Stimulated activated CD4-positive, alpha-beta T cell treated with anti-CD3 and anti-CD28 coated beads, Interleukin-1b, Interleukin-23, amount 100 ng/mL, for 48 hours (primary cell): ENCODE results near the gene TENM3.
"Not testable (repeated sequence)": the region's sequence is repeated elsewhere in the genome, so short reads cannot be mapped to it uniquely, and the experiment has no call there.

ENCODE experiments used
- DNase-seq: peaks from one replicate; pipeline ENCODE4 v3.0.0-alpha.2; 2020

TENM3 gene

DNA sequence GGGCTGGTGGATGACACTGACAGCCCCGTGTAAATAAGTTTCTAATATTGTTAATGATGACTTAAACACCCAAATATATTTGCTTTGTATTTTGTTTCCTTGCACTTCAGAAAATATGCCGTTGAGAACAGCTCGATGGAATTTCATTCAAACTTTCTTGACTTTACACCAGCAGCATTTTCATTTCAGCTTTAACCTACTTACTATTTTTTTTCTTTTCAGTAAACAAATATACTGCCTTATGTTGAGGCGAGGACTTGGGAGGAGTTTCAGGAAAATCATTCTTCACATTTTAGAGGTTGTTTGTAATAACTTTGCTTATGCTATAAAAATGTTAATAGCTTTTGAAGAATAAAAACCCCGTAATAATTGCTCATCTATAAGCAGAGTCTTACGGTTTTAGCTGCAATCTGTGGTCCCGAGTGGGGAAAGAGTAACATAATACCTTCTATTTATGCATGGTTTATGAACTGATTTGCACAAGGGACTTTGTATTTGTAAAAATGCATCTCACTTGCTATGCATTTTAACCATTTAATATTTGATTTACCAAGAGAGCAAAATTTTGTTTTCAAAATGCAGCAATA is 14.1 kb upstream of the TENM3 start:
- DNase-seq, result no peak

- no peak for DNase-seq
These were observed 12.9 kb upstream of the TENM3 start for GRCh38 chr4:182230256-182230655.

DNA sequence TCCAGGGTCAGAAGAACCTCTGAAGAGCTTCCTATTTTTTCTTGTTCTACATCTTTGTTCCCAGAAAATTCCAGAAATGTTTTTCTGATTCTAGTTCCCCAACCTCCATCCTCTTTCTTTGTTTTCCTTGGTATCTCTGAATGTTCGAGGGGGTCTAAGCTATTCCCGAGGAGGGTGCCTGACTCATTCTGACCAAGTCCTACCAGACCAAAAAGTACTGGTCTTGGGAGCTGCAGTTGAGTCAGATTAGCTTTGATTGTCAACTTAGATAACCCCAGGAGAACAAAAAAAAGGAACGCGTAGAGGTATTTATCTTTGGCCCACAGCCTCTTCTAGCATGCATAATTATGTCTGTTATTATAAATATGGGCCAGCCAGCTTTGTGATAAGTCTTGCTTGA is 12.1 kb upstream of the TENM3 start:
- no peak for DNase-seq

DNA sequence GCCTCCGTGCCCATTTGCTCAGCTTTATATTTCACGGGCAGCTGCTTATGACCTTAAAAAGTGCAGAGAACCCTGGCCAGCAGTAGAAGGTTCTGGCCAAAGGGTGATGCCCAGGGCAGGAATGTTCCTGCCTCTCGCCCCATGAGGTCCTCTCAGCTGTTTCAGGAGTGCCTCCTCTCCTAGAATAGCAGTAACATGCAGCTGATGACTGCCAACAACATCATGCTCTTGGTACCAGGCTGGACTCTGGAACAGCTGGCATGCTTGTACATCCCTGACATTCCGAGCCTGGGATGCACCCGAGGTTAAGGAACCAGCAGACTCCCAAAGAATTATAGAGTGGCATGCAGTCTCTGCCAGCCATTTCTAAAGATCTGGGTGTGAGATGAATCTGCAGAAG is 11.7 kb upstream of the TENM3 start:
- no peak for DNase-seq

GRCh38 chr4:182233310-182234090 is 9.7 kb upstream of the TENM3 start:
- no peak for DNase-seq

DNA sequence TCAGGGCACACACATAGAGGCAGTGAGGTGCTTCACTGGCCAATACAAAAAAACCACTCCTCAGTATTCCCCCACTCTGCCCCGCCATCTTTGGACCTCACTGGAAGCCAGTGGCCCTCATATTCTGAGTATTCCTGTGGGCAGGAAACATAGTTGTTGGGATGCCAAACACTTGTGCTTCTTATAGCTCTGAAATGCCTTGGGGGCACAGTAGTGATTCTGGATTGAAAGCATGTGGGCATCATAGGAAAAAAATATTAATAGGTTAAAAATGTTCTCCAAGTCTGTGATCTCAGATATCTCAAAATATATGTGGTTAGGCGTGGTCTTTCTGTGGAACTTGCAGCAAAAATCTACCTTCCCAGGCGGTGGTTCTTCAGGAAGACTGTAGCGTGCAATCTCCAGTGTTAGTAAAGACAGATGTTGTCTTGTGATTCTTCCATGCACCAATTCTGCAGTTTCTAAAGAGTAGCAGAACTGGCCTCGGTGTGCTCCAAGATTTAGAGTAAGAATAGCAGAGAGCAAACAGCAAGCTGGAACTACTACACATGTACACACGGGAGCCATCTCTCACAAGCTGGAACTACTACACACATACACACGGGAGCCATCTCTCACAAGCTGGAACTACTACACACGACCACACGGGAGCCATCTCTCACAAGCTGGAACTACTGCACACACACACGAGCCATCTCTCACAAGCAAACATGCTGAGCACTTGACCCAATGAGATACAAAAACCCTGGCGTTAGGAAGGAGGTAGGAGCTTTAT is 8.0 kb upstream of the TENM3 start:
- no peak for DNase-seq

GRCh38 chr4:182236186-182236585 is 7.0 kb upstream of the TENM3 start:
- no peak for DNase-seq

DNA sequence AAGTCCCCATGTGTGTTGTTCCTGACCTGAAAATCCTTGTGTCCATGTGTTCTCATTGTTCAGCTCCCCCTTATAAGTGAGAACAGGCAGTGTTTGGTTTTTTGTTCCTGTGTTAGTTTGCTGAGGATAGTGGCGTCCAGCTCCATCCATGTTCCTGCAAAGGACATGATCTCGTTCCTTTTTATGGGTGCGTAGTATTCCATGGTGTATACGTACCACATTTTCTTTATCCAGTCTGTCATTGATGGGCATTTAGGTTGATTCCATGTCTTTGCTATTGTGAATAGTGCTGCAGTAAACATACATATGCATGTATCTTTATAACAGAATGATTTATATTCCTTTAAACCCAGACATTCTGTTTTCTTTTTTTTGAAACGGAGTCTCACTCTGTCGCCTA is 6.2 kb upstream of the TENM3 start:
- DNase-seq, result not testable (repeated sequence)

- no peak for DNase-seq
These were observed 4.8 kb upstream of the TENM3 start for GRCh38 chr4:182238355-182238931.

DNA sequence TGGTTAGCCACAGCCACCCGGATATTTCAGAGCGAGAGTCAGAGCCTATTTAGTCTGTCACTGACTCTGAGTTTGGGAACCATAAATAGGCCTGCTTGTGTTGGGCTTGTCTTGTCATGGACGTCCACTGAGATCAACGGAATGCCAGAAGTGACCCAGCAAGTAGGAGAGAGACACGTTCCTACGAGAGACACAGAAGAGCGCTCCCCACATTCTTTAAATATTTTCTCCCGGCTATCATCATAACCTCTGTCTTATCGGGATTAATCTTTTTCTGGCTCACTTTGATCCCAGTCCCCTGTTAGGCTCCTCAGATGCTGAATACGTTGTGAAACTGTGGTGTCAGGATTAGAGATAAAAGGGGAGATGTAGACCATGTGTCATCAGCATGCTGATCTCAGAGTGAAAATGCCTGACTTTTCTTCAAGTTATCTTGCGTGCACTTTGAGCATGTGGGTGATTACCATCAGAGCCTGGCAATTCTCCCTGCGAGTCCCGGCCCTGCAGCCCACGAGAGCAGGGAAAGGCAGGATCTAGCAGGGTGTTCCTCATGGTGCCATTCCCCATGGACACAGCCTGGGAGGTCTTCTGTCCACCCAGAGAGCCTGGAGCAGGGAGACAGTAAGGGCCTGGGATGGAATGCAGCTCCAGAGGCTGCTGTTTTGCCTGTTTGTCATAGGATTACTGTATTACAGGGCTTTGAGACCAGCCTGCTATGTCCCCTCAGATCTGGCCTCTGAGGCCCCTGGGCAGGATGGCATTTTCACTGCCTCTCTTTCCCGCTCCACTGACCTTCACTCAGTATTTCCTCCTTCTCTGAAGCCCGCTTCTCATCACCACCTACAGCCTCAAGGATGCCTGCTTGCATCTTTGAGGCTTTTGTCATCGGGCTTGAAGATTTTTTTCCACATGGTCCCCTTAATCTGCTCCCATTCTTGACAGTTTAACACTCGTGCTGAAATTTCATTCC is 2.8 kb upstream of the TENM3 start:
- no peak for DNase-seq

- not testable (repeated sequence) for DNase-seq
These were observed 942 bp upstream of the TENM3 start for GRCh38 chr4:182242260-182242659.

- DNase-seq, result no peak
These were observed 415 bp upstream of the TENM3 start for GRCh38 chr4:182242787-182243186.

DNA sequence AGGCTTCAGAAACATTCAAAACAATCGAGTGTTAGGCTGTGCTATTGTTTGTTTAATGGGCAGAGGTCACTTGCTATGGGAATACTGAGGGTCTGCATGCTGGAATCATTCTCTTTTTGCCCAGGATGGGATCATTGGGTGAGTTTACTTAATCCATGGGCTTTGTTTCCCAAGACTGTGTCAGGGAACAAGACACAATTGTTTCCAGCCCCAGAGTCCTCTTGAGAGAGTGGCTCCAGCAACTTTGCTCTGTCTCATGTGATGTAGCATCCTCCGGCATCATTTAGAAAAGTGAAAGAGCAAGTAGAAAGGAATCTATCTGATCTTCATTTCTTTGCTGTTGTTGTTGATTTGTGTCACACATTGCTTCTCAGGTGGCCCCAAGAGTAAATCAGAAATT is 1.8 kb downstream of the TENM3 start:
- no peak for DNase-seq

DNA sequence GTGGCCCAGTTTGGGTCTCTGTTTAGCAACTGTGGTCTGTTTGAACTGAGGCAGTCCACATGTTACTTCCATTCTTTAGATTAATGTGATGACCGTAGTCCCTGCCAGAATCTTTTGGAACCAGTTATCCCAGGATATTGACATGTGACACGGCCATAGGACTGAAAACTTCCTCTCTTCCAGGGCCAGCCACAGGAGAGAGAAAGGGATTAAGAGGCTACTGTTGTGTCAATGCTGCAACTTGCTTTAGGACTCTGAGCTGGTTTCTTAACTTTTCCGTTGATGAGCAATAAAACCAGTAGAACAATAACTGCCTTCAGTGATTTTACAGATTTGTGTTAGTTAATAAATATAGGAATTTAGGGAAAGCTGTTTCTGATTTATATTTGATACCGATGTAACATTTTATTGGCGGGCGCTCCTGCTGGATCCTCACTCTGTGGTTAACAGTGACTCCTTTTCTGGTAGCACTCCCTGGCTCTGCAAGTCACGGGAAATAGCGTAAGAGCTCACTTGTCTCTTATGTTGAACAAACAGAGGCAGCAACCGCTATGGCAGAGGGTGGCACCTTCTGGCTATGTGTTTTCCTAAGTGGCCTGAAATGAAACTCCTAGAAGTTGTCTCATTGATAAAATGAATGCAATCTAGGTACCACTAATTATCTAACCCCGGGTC is 2.5 kb downstream of the TENM3 start:
- no peak for DNase-seq

- no peak for DNase-seq
These were observed 3.4 kb downstream of the TENM3 start for GRCh38 chr4:182246401-182247205.

DNA sequence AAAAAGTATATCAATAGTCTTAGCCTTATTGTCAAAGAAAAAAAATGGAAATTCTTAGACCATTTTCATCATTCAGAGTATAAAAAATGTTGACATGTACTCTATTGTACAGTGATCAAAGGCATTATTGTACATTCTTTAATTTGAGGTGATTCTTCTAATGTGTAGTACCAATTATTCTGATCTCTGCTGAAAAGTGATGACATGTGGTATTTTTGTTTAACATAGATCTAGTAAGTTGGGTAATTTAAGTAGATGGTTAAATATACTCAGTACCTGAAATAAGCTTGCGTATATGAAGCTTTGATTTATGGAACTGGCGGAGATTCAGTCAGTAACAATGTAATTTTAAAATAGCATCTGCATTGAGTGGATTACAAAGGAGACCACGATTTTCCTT is 5.1 kb downstream of the TENM3 start:
- no peak for DNase-seq

- DNase-seq, result no peak
These were observed 7.2 kb downstream of the TENM3 start for GRCh38 chr4:182250446-182250845.

DNA sequence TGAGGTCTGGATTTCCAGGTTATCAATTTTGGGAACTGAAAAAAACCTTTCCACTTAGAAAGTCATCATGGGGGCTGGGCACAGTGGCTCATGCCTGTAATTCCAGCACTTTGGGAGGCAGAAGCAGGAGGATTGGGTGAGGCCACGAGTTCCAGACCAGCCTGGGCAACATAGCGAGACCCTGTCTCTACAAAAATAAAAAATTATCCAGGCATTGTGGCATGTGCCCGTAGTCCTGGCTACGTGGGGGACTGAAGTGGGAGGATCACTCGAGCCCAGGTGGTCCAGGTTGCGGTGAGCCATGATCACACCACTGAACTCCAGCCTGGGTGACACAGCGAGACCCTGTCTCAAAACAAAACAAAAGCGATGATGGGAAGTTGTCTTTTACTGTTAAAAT is 7.9 kb downstream of the TENM3 start:
- no peak for DNase-seq

- DNase-seq, result no peak
These were observed 9.0 kb downstream of the TENM3 start for GRCh38 chr4:182252220-182252619.

DNA sequence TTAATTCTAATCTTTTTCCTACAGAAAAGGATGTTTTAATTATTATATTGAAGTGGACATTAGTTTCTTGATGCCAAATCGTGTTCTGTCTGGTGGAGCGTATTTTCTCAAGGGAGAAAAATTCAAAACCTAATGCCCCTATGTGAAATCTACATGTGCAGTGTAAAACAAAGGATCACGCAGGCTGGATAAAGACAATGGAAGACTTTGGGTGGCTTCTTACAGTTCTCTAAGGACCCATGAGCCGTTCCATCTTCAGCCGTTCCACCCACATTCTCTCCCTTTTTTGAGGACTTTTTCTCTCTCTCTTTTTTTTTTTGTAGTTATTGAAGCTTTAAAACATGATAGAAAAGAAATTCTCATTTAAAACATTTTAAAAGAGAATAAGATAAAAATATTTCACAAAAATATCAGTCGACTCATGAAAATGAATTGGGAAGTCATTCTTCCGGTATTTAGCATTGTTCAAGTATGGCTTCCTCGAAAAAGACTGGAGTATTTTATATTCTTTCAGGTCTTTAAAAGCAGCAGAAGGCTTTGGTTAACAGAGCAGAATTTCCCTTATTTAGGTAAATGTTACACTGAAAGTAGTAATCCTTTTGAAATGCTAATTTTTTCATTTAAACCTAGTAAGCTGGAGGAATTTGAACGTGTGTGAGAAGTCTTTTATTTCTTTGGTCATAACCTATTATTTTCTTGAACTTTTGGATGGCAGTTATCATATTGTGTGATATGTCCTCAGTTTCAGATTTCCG is 11.0 kb downstream of the TENM3 start:
- no peak for DNase-seq
